Measurements from ENCODE around the gene TMEM144.
A peak's percentile ranks its signal among the peaks of the same experiment; 100 is the strongest.

Gene TMEM144

GRCh38 chr4:158189422-158189821 is 20.9 kb upstream of the TMEM144 start:
- no peak overlapping the region for H3K9ac ChIP-seq (ENCODE audit: low read length in 5 of 5)
- H3K4me3 ChIP-seq (ENCODE audit: low read depth in 1 of 5, low read length in 5 of 5): no peak overlapping the region
- H3K9me3 ChIP-seq (ENCODE audit: control insufficient read depth in 5 of 5, low read length in 5 of 5): no peaks in the 10 kb centered on the region
- peaks cover 0 to 32% (median 21%) of the 10 kb centered on the region in 5 donors for H3K4me1 ChIP-seq (ENCODE audit: control insufficient read depth in 5 of 5, insufficient read depth in 5 of 5, low read length in 5 of 5)
- peaks cover 0 to 10% (median 0%) of the 10 kb centered on the region in 5 donors for H3K36me3 ChIP-seq (ENCODE audit: control insufficient read depth in 5 of 5, insufficient read depth in 5 of 5, low read length in 5 of 5)
- no peak overlapping the region for H3K27ac ChIP-seq (ENCODE audit: low read depth, low read length)
- no peaks in the 10 kb centered on the region for H3K27me3 ChIP-seq (ENCODE audit: control insufficient read depth in 5 of 5, insufficient read depth in 4 of 5, low read length in 5 of 5)

- Histone ChIP-seq H3K36me3 (ENCODE audit: control insufficient read depth in 5 of 5, insufficient read depth in 5 of 5, low read length in 5 of 5) (peaks cover 0 to 10% (median 0%) of the 10 kb centered on the region in 5 donors), H3K4me1 (ENCODE audit: control insufficient read depth in 5 of 5, insufficient read depth in 5 of 5, low read length in 5 of 5) (peaks cover 0 to 32% (median 21%) of the 10 kb centered on the region in 5 donors), H3K9ac (ENCODE audit: low read length in 5 of 5) (no peak overlapping the region), H3K4me3 (ENCODE audit: low read depth in 1 of 5, low read length in 5 of 5) (no peak overlapping the region), H3K9me3 (ENCODE audit: control insufficient read depth in 5 of 5, low read length in 5 of 5) (no peaks in the 10 kb centered on the region), H3K27ac (ENCODE audit: low read depth, low read length) (no peak overlapping the region), H3K27me3 (ENCODE audit: control insufficient read depth in 5 of 5, insufficient read depth in 4 of 5, low read length in 5 of 5) (no peaks in the 10 kb centered on the region)
Measured at GRCh38 chr4:158190718-158191117, 19.6 kb upstream of the TMEM144 start.

DNA sequence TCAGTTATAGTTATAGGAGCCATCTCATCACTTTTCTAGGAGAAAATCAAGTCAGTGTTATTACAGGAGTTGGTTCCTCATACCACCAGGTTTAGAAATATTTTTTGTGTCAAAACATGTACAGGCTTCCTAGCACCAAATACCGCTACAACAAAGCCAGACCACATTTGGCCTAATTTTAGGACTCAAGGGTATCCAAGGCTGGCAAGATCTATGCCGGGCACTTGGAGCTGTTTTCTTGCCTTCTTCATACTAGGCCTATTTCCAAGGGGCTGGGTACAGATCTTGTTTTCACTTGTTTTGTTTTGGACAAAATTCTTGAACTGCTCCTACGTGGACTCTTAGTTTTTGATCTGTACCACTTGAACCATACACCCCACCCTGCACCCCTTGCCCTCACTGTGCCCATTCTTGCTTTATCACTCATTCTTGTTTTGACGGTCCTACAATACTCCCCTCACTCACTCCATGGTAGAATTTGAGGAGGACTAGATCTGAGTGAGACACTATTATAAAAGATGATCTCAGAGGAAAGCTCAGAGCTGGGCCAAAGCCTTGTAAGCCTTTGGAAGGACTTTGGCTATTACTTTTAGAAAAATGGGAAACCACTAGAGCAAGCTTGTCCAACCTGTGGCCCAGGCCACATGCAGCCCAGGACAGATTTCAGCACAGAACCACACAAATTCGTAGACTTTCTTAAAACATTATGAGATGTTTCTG is 17.7 kb upstream of the TMEM144 start:
- Histone ChIP-seq H3K27ac (ENCODE audit: low read depth, low read length) (peak overlapping the region; percentile 77), H3K36me3 (ENCODE audit: control insufficient read depth in 5 of 5, insufficient read depth in 5 of 5, low read length in 5 of 5) (peaks cover 0 to 3% (median 0%) of the 10 kb centered on the region in 5 donors), H3K9me3 (ENCODE audit: control insufficient read depth in 5 of 5, low read length in 5 of 5) (no peaks in the 10 kb centered on the region), H3K9ac (ENCODE audit: low read length in 5 of 5) (peak overlapping the region in 1 of 5 donors; percentile 17), H3K4me3 (ENCODE audit: low read depth in 1 of 5, low read length in 5 of 5) (peak overlapping the region in 1 of 5 donors; percentile 19), H3K4me1 (ENCODE audit: control insufficient read depth in 5 of 5, insufficient read depth in 5 of 5, low read length in 5 of 5) (peaks cover 0 to 32% (median 21%) of the 10 kb centered on the region in 5 donors), H3K27me3 (ENCODE audit: control insufficient read depth in 5 of 5, insufficient read depth in 4 of 5, low read length in 5 of 5) (no peaks in the 10 kb centered on the region)

- no peak overlapping the region for H3K9ac ChIP-seq (ENCODE audit: low read length in 5 of 5)
- H3K27me3 ChIP-seq (ENCODE audit: control insufficient read depth in 5 of 5, insufficient read depth in 4 of 5, low read length in 5 of 5): no peaks in the 10 kb centered on the region
Measured at GRCh38 chr4:158193171-158193749, 17.0 kb upstream of the TMEM144 start.

DNA sequence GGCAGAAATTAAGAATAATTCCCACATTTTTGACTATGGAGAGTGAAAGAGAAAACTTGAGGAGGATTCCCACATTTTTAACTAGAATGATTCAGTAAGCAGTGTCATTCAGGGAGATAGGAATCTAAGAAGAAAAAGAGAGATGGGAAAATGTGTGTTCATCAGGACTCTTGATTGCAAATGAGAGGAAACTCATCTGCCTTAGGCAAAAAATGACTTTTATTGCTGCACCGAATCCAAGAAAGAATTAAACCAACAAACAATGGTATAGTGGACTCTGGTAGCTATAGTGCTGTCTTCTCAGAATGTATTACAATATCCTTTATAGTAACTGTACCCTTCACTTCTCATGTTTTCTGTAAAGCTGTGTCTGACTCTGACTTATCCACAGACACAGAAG is 15.0 kb upstream of the TMEM144 start:
- Histone ChIP-seq H3K9me3 (ENCODE audit: control insufficient read depth in 5 of 5, low read length in 5 of 5) (no peaks in the 10 kb centered on the region), H3K36me3 (ENCODE audit: control insufficient read depth in 5 of 5, insufficient read depth in 5 of 5, low read length in 5 of 5) (peaks cover 0 to 9% (median 3%) of the 10 kb centered on the region in 5 donors), H3K9ac (ENCODE audit: low read length in 5 of 5) (no peak overlapping the region), H3K27me3 (ENCODE audit: control insufficient read depth in 5 of 5, insufficient read depth in 4 of 5, low read length in 5 of 5) (no peaks in the 10 kb centered on the region), H3K27ac (ENCODE audit: low read depth, low read length) (no peak overlapping the region), H3K4me1 (ENCODE audit: control insufficient read depth in 5 of 5, insufficient read depth in 5 of 5, low read length in 5 of 5) (peaks cover 0 to 32% (median 21%) of the 10 kb centered on the region in 5 donors), H3K4me3 (ENCODE audit: low read depth in 1 of 5, low read length in 5 of 5) (no peak overlapping the region)

More at GRCh38 chr4:158193171-158193749, 17.0 kb upstream of the TMEM144 start:
- H3K4me1 ChIP-seq (ENCODE audit: control insufficient read depth in 5 of 5, insufficient read depth in 5 of 5, low read length in 5 of 5): peaks cover 0 to 32% (median 21%) of the 10 kb centered on the region in 5 donors
- peaks cover 0 to 2% (median 0%) of the 10 kb centered on the region in 5 donors for H3K36me3 ChIP-seq (ENCODE audit: control insufficient read depth in 5 of 5, insufficient read depth in 5 of 5, low read length in 5 of 5)
- H3K4me3 ChIP-seq (ENCODE audit: low read depth in 1 of 5, low read length in 5 of 5): no peak overlapping the region
- H3K27ac ChIP-seq (ENCODE audit: low read depth, low read length): peak overlapping the region; percentile 77
- no peaks in the 10 kb centered on the region for H3K9me3 ChIP-seq (ENCODE audit: control insufficient read depth in 5 of 5, low read length in 5 of 5)

DNA sequence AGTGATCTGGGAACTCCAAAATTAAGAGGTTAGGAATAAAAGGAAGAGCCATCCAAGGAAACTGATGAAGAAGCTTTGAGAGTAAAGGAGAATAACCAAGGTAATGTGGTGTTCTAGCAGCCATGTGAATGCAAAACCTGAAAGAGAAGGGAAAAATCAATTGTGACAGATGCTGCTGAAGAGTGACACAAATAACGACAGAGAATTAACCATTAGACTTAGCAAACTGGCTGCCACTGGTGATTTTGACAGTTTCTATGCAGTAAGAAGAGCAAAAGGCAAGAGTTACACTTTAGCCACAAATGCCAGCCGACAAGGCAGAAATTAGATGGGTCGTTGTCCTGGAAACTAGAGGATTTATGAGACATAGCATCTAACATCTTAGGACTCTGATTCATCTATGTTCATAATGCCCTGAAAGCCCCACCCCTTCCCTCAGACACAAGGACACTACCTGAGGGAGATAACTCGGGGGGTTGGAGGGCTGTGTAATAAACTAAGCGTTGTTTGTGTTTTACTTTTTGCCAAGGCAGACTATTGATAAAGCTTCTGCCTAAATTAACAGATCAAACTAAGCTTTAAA is 13.0 kb upstream of the TMEM144 start:
- H3K36me3 ChIP-seq (ENCODE audit: control insufficient read depth in 5 of 5, insufficient read depth in 5 of 5, low read length in 5 of 5): peaks cover 0 to 20% (median 5%) of the 10 kb centered on the region in 5 donors
- H3K9me3 ChIP-seq (ENCODE audit: control insufficient read depth in 5 of 5, low read length in 5 of 5): no peaks in the 10 kb centered on the region
- H3K4me3 ChIP-seq (ENCODE audit: low read depth in 1 of 5, low read length in 5 of 5): no peak overlapping the region
- no peak overlapping the region for H3K9ac ChIP-seq (ENCODE audit: low read length in 5 of 5)
- H3K27me3 ChIP-seq (ENCODE audit: control insufficient read depth in 5 of 5, insufficient read depth in 4 of 5, low read length in 5 of 5): no peaks in the 10 kb centered on the region
- no peak overlapping the region for H3K27ac ChIP-seq (ENCODE audit: low read depth, low read length)
- peaks cover 2 to 17% (median 13%) of the 10 kb centered on the region in 5 donors for H3K4me1 ChIP-seq (ENCODE audit: control insufficient read depth in 5 of 5, insufficient read depth in 5 of 5, low read length in 5 of 5)

GRCh38 chr4:158200214-158200613 is 10.1 kb upstream of the TMEM144 start:
- no peaks in the 10 kb centered on the region for H3K9me3 ChIP-seq (ENCODE audit: control insufficient read depth in 5 of 5, low read length in 5 of 5)

DNA sequence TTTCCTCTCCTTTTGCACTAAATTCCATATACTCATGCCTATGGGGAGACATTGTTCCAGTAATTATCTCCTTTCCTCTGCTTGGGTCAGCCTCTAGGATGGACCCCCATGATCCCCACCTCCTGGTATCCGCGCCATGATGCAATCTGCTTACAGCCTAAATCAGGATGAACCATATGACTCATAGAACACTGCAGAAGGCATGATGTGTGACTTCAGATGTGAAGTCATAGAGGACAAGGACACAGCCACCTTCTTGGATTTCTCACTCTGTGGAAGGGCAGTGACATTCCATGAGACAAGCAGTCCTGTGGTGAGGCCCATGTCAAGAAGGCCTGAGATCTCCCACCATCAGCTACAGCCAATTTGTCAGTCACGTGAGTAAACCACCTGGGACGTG is 9.0 kb upstream of the TMEM144 start:
- Histone ChIP-seq H3K9ac (ENCODE audit: low read length in 5 of 5) (no peak overlapping the region), H3K9me3 (ENCODE audit: control insufficient read depth in 5 of 5, low read length in 5 of 5) (no peaks in the 10 kb centered on the region), H3K36me3 (ENCODE audit: control insufficient read depth in 5 of 5, insufficient read depth in 5 of 5, low read length in 5 of 5) (peaks cover 0 to 20% (median 5%) of the 10 kb centered on the region in 5 donors), H3K4me1 (ENCODE audit: control insufficient read depth in 5 of 5, insufficient read depth in 5 of 5, low read length in 5 of 5) (peaks cover 0 to 4% (median 0%) of the 10 kb centered on the region in 5 donors), H3K4me3 (ENCODE audit: low read depth in 1 of 5, low read length in 5 of 5) (no peak overlapping the region), H3K27me3 (ENCODE audit: control insufficient read depth in 5 of 5, insufficient read depth in 4 of 5, low read length in 5 of 5) (no peaks in the 10 kb centered on the region), H3K27ac (ENCODE audit: low read depth, low read length) (no peak overlapping the region)

More at GRCh38 chr4:158200214-158200613, 10.1 kb upstream of the TMEM144 start:
- H3K9ac ChIP-seq (ENCODE audit: low read length in 5 of 5): no peak overlapping the region
- H3K4me1 ChIP-seq (ENCODE audit: control insufficient read depth in 5 of 5, insufficient read depth in 5 of 5, low read length in 5 of 5): peaks cover 0 to 4% (median 0%) of the 10 kb centered on the region in 5 donors
- H3K27ac ChIP-seq (ENCODE audit: low read depth, low read length): no peak overlapping the region
- no peaks in the 10 kb centered on the region for H3K27me3 ChIP-seq (ENCODE audit: control insufficient read depth in 5 of 5, insufficient read depth in 4 of 5, low read length in 5 of 5)
- peaks cover 0 to 20% (median 5%) of the 10 kb centered on the region in 5 donors for H3K36me3 ChIP-seq (ENCODE audit: control insufficient read depth in 5 of 5, insufficient read depth in 5 of 5, low read length in 5 of 5)
- H3K4me3 ChIP-seq (ENCODE audit: low read depth in 1 of 5, low read length in 5 of 5): no peak overlapping the region

- Histone ChIP-seq H3K27ac (ENCODE audit: low read depth, low read length) (no peak overlapping the region), H3K27me3 (ENCODE audit: control insufficient read depth in 5 of 5, insufficient read depth in 4 of 5, low read length in 5 of 5) (no peaks in the 10 kb centered on the region)
Measured at GRCh38 chr4:158201876-158202275, 8.4 kb upstream of the TMEM144 start.

GRCh38 chr4:158202481-158202880 is 7.8 kb upstream of the TMEM144 start:
- Histone ChIP-seq H3K36me3 (ENCODE audit: control insufficient read depth in 5 of 5, insufficient read depth in 5 of 5, low read length in 5 of 5) (peaks cover 0 to 20% (median 5%) of the 10 kb centered on the region in 5 donors), H3K4me3 (ENCODE audit: low read depth in 1 of 5, low read length in 5 of 5) (no peak overlapping the region), H3K4me1 (ENCODE audit: control insufficient read depth in 5 of 5, insufficient read depth in 5 of 5, low read length in 5 of 5) (peaks cover 0 to 4% (median 0%) of the 10 kb centered on the region in 5 donors), H3K27ac (ENCODE audit: low read depth, low read length) (no peak overlapping the region), H3K9me3 (ENCODE audit: control insufficient read depth in 5 of 5, low read length in 5 of 5) (no peaks in the 10 kb centered on the region), H3K27me3 (ENCODE audit: control insufficient read depth in 5 of 5, insufficient read depth in 4 of 5, low read length in 5 of 5) (no peaks in the 10 kb centered on the region), H3K9ac (ENCODE audit: low read length in 5 of 5) (no peak overlapping the region)

More at GRCh38 chr4:158201876-158202275, 8.4 kb upstream of the TMEM144 start:
- Histone ChIP-seq H3K9ac (ENCODE audit: low read length in 5 of 5) (no peak overlapping the region), H3K4me3 (ENCODE audit: low read depth in 1 of 5, low read length in 5 of 5) (no peak overlapping the region), H3K9me3 (ENCODE audit: control insufficient read depth in 5 of 5, low read length in 5 of 5) (no peaks in the 10 kb centered on the region), H3K4me1 (ENCODE audit: control insufficient read depth in 5 of 5, insufficient read depth in 5 of 5, low read length in 5 of 5) (peaks cover 0 to 4% (median 0%) of the 10 kb centered on the region in 5 donors), H3K36me3 (ENCODE audit: control insufficient read depth in 5 of 5, insufficient read depth in 5 of 5, low read length in 5 of 5) (peaks cover 0 to 20% (median 5%) of the 10 kb centered on the region in 5 donors)

Data from subcutaneous abdominal adipose tissue (tissue), 5 donors.